CD14-positive monocyte (primary cell): ENCODE results near the gene MIPEP. TPM values are rescaled to one million over a fixed set of nuclear protein-coding genes. Genes with fewer than 3 reads are reported as not detected.

Experiments
- DNase-seq, 3 donors: peaks; one replicate each; pipeline ENCODE4 v3.0.0-alpha.2; 2011 to 2022
- H2AFZ ChIP-seq: 2 replicates; pipeline ENCODE4 v1.6.0; 2012; ENCODE audit warnings: mild to moderate bottlenecking, low read depth, low read length, inconsistent platforms; ENCODE audit not compliant: insufficient read depth, poor library complexity, severe bottlenecking
- H3K27ac ChIP-seq, 2 donors: 1 replicate in 1 of 2; 2 replicates in 1 of 2; pipeline ENCODE4 v1.5.1; 2012 to 2013; ENCODE audit warnings: low read length in 2 of 2, control low read depth in 1 of 2, inconsistent platforms in 1 of 2, low read depth in 1 of 2, mild to moderate bottlenecking in 1 of 2
- H3K27me3 ChIP-seq, 2 donors: one replicate each; pipeline versions ENCODE4 v1.6.0 to v1.6.1; 2011 to 2013; ENCODE audit warnings: low read length in 2 of 2; ENCODE audit not compliant: control insufficient read depth in 2 of 2, insufficient read depth in 2 of 2
- H3K36me3 ChIP-seq, 2 donors: replicated peaks in 1 of 2; 1 replicate in 1 of 2; 2 replicates in 1 of 2; pipeline versions ENCODE4 v1.5.1 to v1.6.1; 2012 to 2013; ENCODE audit warnings: low read length in 2 of 2, control low read depth in 1 of 2, inconsistent platforms in 1 of 2, mild to moderate bottlenecking in 1 of 2; ENCODE audit not compliant: insufficient read depth in 2 of 2, control insufficient read depth in 1 of 2
- H3K4me1 ChIP-seq, 2 donors: 1 replicate in 1 of 2; 2 replicates in 1 of 2; pipeline versions ENCODE4 v1.5.1 to v1.6.1; 2012 to 2013; ENCODE audit warnings: low read length in 2 of 2, control low read depth in 1 of 2, inconsistent platforms in 1 of 2, mild to moderate bottlenecking in 1 of 2, moderate library complexity in 1 of 2; ENCODE audit not compliant: insufficient read depth in 2 of 2, control insufficient read depth in 1 of 2
- H3K4me2 ChIP-seq: replicated peaks from 2 replicates; pipeline ENCODE3; 2012; ENCODE audit warnings: low read length, moderate library complexity, mild to moderate bottlenecking; ENCODE audit not compliant: poor library complexity, severe bottlenecking; ENCODE audit errors: extremely low read depth
- H3K4me3 ChIP-seq, 3 experiments: fragments of 200-600 bp in 1 of 3; sonication (generic) in 1 of 3; replicated peaks in 1 of 3; 1 replicate in 2 of 3; 2 replicates in 1 of 3; pipeline ENCODE4 v1.5.1; 2011 to 2013; ENCODE audit warnings: low read length in 3 of 3, mild to moderate bottlenecking in 3 of 3, control low read depth in 2 of 3, low read depth in 2 of 3, inconsistent platforms in 1 of 3, moderate library complexity in 1 of 3
- H3K79me2 ChIP-seq: 2 replicates; pipeline ENCODE4 v1.6.0; 2012; ENCODE audit warnings: mild to moderate bottlenecking, control low read depth, inconsistent platforms, low read length, moderate library complexity; ENCODE audit not compliant: insufficient read depth
- H3K9ac ChIP-seq: 2 replicates; pipeline ENCODE4 v1.6.0; 2017; ENCODE audit warnings: low read length, mild to moderate bottlenecking; ENCODE audit not compliant: insufficient read depth, poor library complexity, severe bottlenecking
- H3K9me3 ChIP-seq, 2 donors: replicated peaks in 1 of 2; 1 replicate in 1 of 2; 2 replicates in 1 of 2; pipeline versions ENCODE4 v1.5.1 to v1.6.1; 2012 to 2013; ENCODE audit warnings: low read length in 2 of 2, control low read depth in 1 of 2; ENCODE audit not compliant: control insufficient read depth in 1 of 2, insufficient read depth in 1 of 2
- H4K20me1 ChIP-seq: 2 replicates; pipeline ENCODE4 v1.6.0; 2012; ENCODE audit warnings: mild to moderate bottlenecking, low read length, control low read depth, moderate library complexity; ENCODE audit not compliant: insufficient read depth
- H3K27ac Mint-ChIP-seq, 7 donors: one replicate each; pipeline ENCODE4 v1.8.0; 2020; ENCODE audit warnings: mild to moderate bottlenecking in 7 of 7, mixed read lengths in 7 of 7, moderate library complexity in 6 of 7, inconsistent platforms in 2 of 7
- H3K27me3 Mint-ChIP-seq, 3 donors: one replicate each; pipeline ENCODE4 v1.8.0; 2021 to 2022; ENCODE audit warnings: low read depth in 3 of 3, mild to moderate bottlenecking in 3 of 3, mixed read lengths in 3 of 3, moderate library complexity in 3 of 3, inconsistent platforms in 1 of 3
- H3K36me3 Mint-ChIP-seq, 2 donors: one replicate each; pipeline ENCODE4 v1.8.0; 2020; ENCODE audit warnings: mixed read lengths in 2 of 2, inconsistent platforms in 1 of 2, mild to moderate bottlenecking in 1 of 2
- H3K4me1 Mint-ChIP-seq: one replicate; pipeline ENCODE4 v1.8.0; 2020; ENCODE audit warnings: mild to moderate bottlenecking, mixed read lengths
- H3K4me3 Mint-ChIP-seq, 2 donors: one replicate each; pipeline ENCODE4 v1.8.0; 2020; ENCODE audit warnings: mild to moderate bottlenecking in 2 of 2, mixed read lengths in 2 of 2, moderate library complexity in 1 of 2
- H3K9me3 Mint-ChIP-seq, 7 donors: one replicate each; pipeline ENCODE4 v1.8.0; 2020 to 2022; ENCODE audit warnings: mixed read lengths in 7 of 7, mild to moderate bottlenecking in 6 of 7, moderate library complexity in 6 of 7, inconsistent platforms in 2 of 7
- WGBS: methylation state at CpG from one replicate; pipeline ENCODE4 v1.1.5; 2013; ENCODE audit warnings: missing lambda C conversion rate; ENCODE audit not compliant: insufficient coverage; 5-methylcytosine and 5-hydroxymethylcytosine counted together
- intact Hi-C, 2 donors: fragments of 100-400 bp; cut with micrococcal nuclease; formaldehyde crosslinking; loops; one replicate each; pipeline versions ENCODE4 v1.15.0 to v1.15.1; 2023
- polyA plus RNA-seq, 3 donors: library from polyadenylated mRNA; depleted of rRNA in 1 of 3; unstranded in 2 of 3; stranded (reverse) in 1 of 3; fragments of 300-500 nt in 2 of 3; fragments of >200 nt in 1 of 3; fragmentation: Illumina TruSeq in 2 of 3; gene quantifications; 1 replicate in 2 of 3; 2 replicates in 1 of 3; pipeline ENCODE4 v1.2.3, GENCODE V29; 2012 to 2021
- TF ChIP-seq, protein P1 (sequence below): fragments of 200-600 bp; IDR thresholded peaks from one replicate; pipeline ENCODE4 v1.8.0; 2022; ENCODE audit warnings: antibody characterized with exemption, mild to moderate bottlenecking

MIPEP gene
- polyA plus RNA-seq, 3 donors, result 1.2 to 9.9 (median 7.7) TPM

DNA sequence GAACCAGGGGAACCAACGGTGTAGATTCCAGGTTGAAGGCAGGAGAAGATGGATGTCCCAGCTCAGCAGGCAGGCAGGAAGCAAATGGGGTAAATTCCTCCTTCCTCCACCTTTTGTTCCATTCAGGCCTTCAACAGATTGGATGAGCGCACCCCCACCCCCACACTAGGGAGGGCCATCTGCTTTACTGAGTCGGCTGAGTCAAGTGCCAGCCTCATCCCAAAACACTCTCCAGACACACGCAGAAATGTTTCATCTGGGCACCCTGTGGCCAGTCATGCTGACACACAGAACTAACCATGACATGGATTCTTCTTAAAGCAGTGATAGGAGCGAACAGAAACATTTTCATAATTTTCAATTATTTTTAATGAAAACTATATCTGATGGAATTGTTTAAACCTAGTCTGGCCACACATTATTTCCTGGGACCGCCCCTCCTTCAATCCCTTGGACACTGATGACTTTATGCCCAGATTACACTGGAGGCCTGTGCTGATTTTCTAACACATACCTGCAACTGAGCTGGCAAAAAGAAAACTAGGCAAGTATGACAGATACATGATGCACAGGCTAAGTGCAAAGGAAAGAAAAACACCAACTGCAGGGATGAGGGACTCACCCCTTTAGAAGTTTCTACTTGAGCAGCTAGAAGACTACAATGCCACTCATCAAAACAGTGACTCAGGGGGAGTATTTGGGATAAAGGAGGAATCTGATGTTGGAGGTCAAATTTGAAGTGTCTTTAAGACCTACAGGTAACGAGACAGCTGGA lies 164.8 kb downstream of the MIPEP start:
- H3K9me3 ChIP-seq, result no peaks in the 10 kb centered on the region
- no peak overlapping the region for H3K9ac ChIP-seq
- no peak overlapping the region for H3K27ac ChIP-seq
- H3K27me3 Mint-ChIP-seq, result peaks cover 0 to 5% (median 2%) of the 10 kb centered on the region in 3 donors
- H3K27ac Mint-ChIP-seq, result no peak overlapping the region
- peaks cover 5% of the 10 kb centered on the region in 2 donors for H3K36me3 Mint-ChIP-seq
- H3K4me3 Mint-ChIP-seq, result no peak overlapping the region
- TF ChIP-seq, protein P1, sequence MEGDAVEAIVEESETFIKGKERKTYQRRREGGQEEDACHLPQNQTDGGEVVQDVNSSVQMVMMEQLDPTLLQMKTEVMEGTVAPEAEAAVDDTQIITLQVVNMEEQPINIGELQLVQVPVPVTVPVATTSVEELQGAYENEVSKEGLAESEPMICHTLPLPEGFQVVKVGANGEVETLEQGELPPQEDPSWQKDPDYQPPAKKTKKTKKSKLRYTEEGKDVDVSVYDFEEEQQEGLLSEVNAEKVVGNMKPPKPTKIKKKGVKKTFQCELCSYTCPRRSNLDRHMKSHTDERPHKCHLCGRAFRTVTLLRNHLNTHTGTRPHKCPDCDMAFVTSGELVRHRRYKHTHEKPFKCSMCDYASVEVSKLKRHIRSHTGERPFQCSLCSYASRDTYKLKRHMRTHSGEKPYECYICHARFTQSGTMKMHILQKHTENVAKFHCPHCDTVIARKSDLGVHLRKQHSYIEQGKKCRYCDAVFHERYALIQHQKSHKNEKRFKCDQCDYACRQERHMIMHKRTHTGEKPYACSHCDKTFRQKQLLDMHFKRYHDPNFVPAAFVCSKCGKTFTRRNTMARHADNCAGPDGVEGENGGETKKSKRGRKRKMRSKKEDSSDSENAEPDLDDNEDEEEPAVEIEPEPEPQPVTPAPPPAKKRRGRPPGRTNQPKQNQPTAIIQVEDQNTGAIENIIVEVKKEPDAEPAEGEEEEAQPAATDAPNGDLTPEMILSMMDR, result no peak
- no peaks in the 10 kb centered on the region for H3K4me1 Mint-ChIP-seq
- no peak overlapping the region for H2AFZ ChIP-seq
- WGBS, result 96% methylated on average over 3 of the region's 7 CpGs
- no peak overlapping the region for H3K4me3 ChIP-seq
- peaks cover 0 to 2% (median 0%) of the 10 kb centered on the region in 7 donors for H3K9me3 Mint-ChIP-seq
- H3K27me3 ChIP-seq, result no peaks in the 10 kb centered on the region
- H3K36me3 ChIP-seq, result peaks cover 0 to 5% of the 10 kb centered on the region in 2 donors
- no peaks in the 10 kb centered on the region for H3K4me1 ChIP-seq
- no peak overlapping the region for H3K4me2 ChIP-seq
- intact Hi-C loops, result no loop called here
- DNase-seq, result no peak
- H3K79me2 ChIP-seq, result no peaks in the 10 kb centered on the region
- no peaks in the 10 kb centered on the region for H4K20me1 ChIP-seq

DNA sequence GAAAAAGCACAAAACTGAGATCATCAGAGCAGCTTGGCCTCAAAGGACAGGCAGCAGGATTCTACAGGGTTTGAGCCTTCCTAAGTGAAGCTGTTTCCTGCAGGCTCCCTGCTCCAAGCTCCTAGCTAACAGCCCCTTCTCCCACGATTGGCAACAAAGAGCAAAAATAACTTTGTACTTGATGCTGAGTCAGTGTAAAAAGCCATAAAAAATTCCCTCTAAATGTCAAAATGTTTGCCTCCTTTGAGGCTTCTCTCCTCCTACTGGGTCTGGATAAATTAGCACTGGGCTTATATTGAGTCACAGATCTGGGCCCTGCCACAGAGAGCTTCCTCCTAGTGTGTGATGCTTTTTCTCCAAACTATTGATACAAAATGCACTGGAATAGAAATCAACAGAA lies 165.7 kb downstream of the MIPEP start:
- Histone ChIP-seq H3K4me1 (no peaks in the 10 kb centered on the region), H3K36me3 (no peaks in the 10 kb centered on the region), H3K4me3 (no peak overlapping the region), H2AFZ (no peak overlapping the region), H3K27ac (no peak overlapping the region), H3K27me3 (no peaks in the 10 kb centered on the region), H3K9me3 (no peaks in the 10 kb centered on the region), H4K20me1 (no peaks in the 10 kb centered on the region), H3K9ac (no peak overlapping the region), H3K79me2 (no peaks in the 10 kb centered on the region), H3K4me2 (no peak overlapping the region)
- no peak for DNase-seq
- Mint-ChIP-seq H3K4me3 (no peak overlapping the region), H3K9me3 (peaks cover 0 to 2% (median 0%) of the 10 kb centered on the region in 7 donors), H3K4me1 (no peaks in the 10 kb centered on the region), H3K27me3 (peaks cover 0 to 4% (median 2%) of the 10 kb centered on the region in 3 donors), H3K27ac (no peak overlapping the region), H3K36me3 (peaks cover 0 to 4% of the 10 kb centered on the region in 2 donors)
- intact Hi-C loops, result no loop called here
- TF ChIP-seq, protein P1, result no peak
- no CpG with 5 or more reads among the region's 1 CpG for WGBS
